Pancreas (tissue), 10 donors: ENCODE data around the gene TBKBP1. TPM values are rescaled to one million over a fixed set of nuclear protein-coding genes. Genes with fewer than 3 reads are reported as not detected.

Source experiments
- ATAC-seq, 4 donors: fragments of 200-7000 bp; cut with Tn5 transposase; one replicate each; pipeline versions ENCODE4 v1.8.0 to v1.9.1; 2020; ENCODE audit warnings: mild to moderate bottlenecking in 4 of 4, moderate library complexity in 4 of 4
- DNase-seq, 6 donors: peaks; one replicate each; pipeline ENCODE4 v3.0.0-alpha.2; 2020
- FAIRE-seq: peaks from 2 replicates; lab custom pipeline; 2012; peaks lifted over from hg19 to GRCh38; lab: Jason Lieb, UNC
- H3K27ac ChIP-seq, 4 donors: fragments of 200-600 bp; sonication (generic); 1 replicate in 3 of 4; 2 replicates in 1 of 4; pipeline versions ENCODE4 v1.5.0 to v1.8.0; 2020
- H3K27me3 ChIP-seq, 4 donors: fragments of 200-600 bp; one replicate each; pipeline ENCODE4 v1.8.0; 2021
- H3K36me3 ChIP-seq, 3 donors: fragments of 200-600 bp; sonication (generic) in 1 of 3; one replicate each; pipeline versions ENCODE4 v1.5.0 to v1.8.0; 2020 to 2021
- H3K4me1 ChIP-seq, 3 donors: fragments of 200-600 bp; one replicate each; pipeline ENCODE4 v1.8.0; 2021
- H3K4me3 ChIP-seq, 4 donors: fragments of 200-600 bp; sonication (generic) in 2 of 4; one replicate each; pipeline versions ENCODE4 v1.5.0 to v1.8.0; 2020 to 2021
- H3K9me3 ChIP-seq, 4 donors: fragments of 200-600 bp; one replicate each; pipeline ENCODE4 v1.8.0; 2021
- WGBS, 2 donors: extraction: QIAGEN DNeasy Blood & Tissue Kit; methylation state at CpG; one replicate each; pipeline ENCODE4 v1.1.7; 2013; 5-methylcytosine and 5-hydroxymethylcytosine counted together
- intact Hi-C, 3 donors: fragments of 100-400 bp; cut with DNase I; formaldehyde crosslinking; loops; one replicate each; pipeline versions ENCODE4 v1.11.1 to v1.14.2; 2022
- polyA plus RNA-seq, 2 donors: library from polyadenylated mRNA; stranded (reverse); fragments of 200-250 nt; gene quantifications; one replicate each; pipeline ENCODE4 v1.2.3, GENCODE V29; 2013
- total RNA-seq, 6 donors: library from RNA; stranded (reverse); fragmentation: NEBNext Ultra II Directional in 4 of 6; extraction: Animal tissue kit (Norgen Biotek cat#: 25700) in 4 of 6; gene quantifications; one replicate each; pipeline versions ENCODE4 v1.2.1 to v1.2.4, GENCODE V29; 2021 to 2023
- TF ChIP-seq, protein P1 (sequence below), 4 donors: fragments of 200-600 bp; sonication (generic) in 3 of 4; IDR thresholded peaks; one replicate each; pipeline versions ENCODE4 v1.5.0 to v1.8.0; 2021; ENCODE audit warnings: antibody characterized with exemption in 4 of 4
- donor health status: healthy with polysubstance abuse.
- donor health status: DM: no; HTN: no; CAD: no; lungs with moderate emphysema.
- donor health status: DM: no; HTN: no; CAD: no.
- donor health status: control.
- donor health status: control.
- donor health status: Bipolar disorder and iron deficiency.
- donor health status: DM: yes; HTN: yes; CAD: no.
- donor health status: DM: no; HTN: no; CAD: no.
- donor health status: DM: no; HTN: no; CAD: no.
- donor health status: DM: yes; HTN: yes; CAD: no.

TBKBP1 gene
- total and polyA plus RNA-seq, 8 donors: 4.7 to 21.2 (median 6.4) TPM

GRCh38 chr17:47702391-47702995 lies 8.5 kb downstream of the TBKBP1 start:
- no peaks in the 10 kb centered on the region for H3K9me3 ChIP-seq
- no peak overlapping the region for H3K4me3 ChIP-seq
- DNase-seq (peak in 1 of 6 donors; percentile 36), FAIRE-seq (no peak), ATAC-seq (no peak)
- whole genome bisulfite sequencing, 2 donors: 80 to 87% methylated on average over 10 to 12 of the region's 12 CpGs
- TF ChIP-seq, protein P1, sequence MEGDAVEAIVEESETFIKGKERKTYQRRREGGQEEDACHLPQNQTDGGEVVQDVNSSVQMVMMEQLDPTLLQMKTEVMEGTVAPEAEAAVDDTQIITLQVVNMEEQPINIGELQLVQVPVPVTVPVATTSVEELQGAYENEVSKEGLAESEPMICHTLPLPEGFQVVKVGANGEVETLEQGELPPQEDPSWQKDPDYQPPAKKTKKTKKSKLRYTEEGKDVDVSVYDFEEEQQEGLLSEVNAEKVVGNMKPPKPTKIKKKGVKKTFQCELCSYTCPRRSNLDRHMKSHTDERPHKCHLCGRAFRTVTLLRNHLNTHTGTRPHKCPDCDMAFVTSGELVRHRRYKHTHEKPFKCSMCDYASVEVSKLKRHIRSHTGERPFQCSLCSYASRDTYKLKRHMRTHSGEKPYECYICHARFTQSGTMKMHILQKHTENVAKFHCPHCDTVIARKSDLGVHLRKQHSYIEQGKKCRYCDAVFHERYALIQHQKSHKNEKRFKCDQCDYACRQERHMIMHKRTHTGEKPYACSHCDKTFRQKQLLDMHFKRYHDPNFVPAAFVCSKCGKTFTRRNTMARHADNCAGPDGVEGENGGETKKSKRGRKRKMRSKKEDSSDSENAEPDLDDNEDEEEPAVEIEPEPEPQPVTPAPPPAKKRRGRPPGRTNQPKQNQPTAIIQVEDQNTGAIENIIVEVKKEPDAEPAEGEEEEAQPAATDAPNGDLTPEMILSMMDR (IDR thresholded peaks at IDR 0.05): no peak
- intact Hi-C loops: no loop called here
- no peak overlapping the region for H3K27ac ChIP-seq
- H3K4me1 ChIP-seq: no peaks in the 10 kb centered on the region
- no peaks in the 10 kb centered on the region for H3K27me3 ChIP-seq
- H3K36me3 ChIP-seq: no peaks in the 10 kb centered on the region

- FAIRE-seq: no peak
- TF ChIP-seq, protein P1 (IDR thresholded peaks at IDR 0.05): no peak
These were observed 9.2 kb downstream of the TBKBP1 start for GRCh38 chr17:47703191-47703591.

GRCh38 chr17:47703671-47704070 lies 9.7 kb downstream of the TBKBP1 start:
- 90 to 94% methylated on average over 5 of the region's 5 CpGs for WGBS, 2 donors
- H3K36me3 ChIP-seq: no peaks in the 10 kb centered on the region
- H3K27ac ChIP-seq: no peak overlapping the region
- DNase-seq: no peak
- no peak for FAIRE-seq
- no peaks in the 10 kb centered on the region for H3K27me3 ChIP-seq
- intact Hi-C loops: no loop called here
- no peaks in the 10 kb centered on the region for H3K9me3 ChIP-seq
- H3K4me3 ChIP-seq: no peak overlapping the region
- no peaks in the 10 kb centered on the region for H3K4me1 ChIP-seq
- TF ChIP-seq, protein P1 (IDR thresholded peaks at IDR 0.05): no peak
- ATAC-seq: no peak

More at GRCh38 chr17:47703191-47703591, 9.2 kb downstream of the TBKBP1 start:
- no peaks in the 10 kb centered on the region for H3K9me3 ChIP-seq
- no peaks in the 10 kb centered on the region for H3K4me1 ChIP-seq
- H3K27ac ChIP-seq: no peak overlapping the region
- H3K4me3 ChIP-seq: no peak overlapping the region
- no peaks in the 10 kb centered on the region for H3K27me3 ChIP-seq
- 81 to 86% methylated on average over 14 to 15 of the region's 15 CpGs for WGBS, 2 donors
- DNase-seq: peak in 2 of 6 donors; percentile 50 to 69
- no peak for ATAC-seq
- no peaks in the 10 kb centered on the region for H3K36me3 ChIP-seq
- intact Hi-C loops: no loop called here

DNA sequence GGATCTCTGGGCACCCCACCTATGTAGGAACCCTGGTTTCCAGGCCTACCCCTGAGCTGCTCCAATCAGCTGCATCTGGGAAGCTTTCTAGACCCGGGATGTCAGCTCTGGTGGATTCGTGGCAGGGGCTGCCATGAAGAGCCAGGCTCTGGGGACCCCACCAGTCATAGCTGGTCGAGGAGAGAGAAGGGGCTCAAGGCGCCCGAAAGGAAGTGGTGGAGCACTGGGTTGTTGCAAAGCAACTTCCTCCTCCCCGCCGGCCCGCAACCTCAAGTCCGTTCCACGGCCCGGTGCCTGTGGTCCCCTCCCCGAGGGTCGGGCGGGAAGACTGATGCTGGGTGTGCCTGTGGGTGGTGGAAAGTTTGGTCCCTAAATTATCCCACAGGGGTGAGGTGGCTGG lies 10.2 kb downstream of the TBKBP1 start:
- Histone ChIP-seq H3K36me3 (no peaks in the 10 kb centered on the region), H3K9me3 (no peaks in the 10 kb centered on the region), H3K4me3 (no peak overlapping the region), H3K4me1 (no peaks in the 10 kb centered on the region), H3K27me3 (no peaks in the 10 kb centered on the region), H3K27ac (no peak overlapping the region)
- intact Hi-C loops: no loop called here
- peak in 2 of 6 donors; percentile 7 to 56 for DNase-seq
- WGBS, 2 donors: 83 to 84% methylated on average over 14 of the region's 14 CpGs
- no peak for ATAC-seq
- FAIRE-seq: no peak
- TF ChIP-seq, protein P1 (IDR thresholded peaks at IDR 0.05): no peak

DNA sequence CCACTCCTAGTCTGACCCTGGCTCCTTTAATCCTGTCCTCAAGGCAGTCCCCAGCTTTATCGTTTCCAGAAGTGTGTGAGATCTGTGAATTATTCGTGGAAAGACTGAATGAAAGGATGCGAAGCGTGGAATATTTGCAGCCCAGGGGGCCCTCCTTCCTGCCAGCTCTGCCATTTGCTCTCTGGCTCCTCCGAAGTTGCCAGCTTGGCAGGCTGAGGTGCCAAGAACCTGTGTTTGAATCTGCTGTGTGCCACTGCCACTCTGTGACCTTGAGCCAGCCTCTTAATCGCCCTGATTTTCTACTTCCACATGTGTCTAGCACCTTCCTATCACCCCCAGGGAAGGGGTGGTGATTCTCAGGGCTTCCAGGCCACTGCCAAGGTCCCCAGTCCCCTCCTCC lies 10.8 kb downstream of the TBKBP1 start:
- Histone ChIP-seq H3K36me3 (no peaks in the 10 kb centered on the region), H3K27ac (no peak overlapping the region), H3K27me3 (no peaks in the 10 kb centered on the region), H3K9me3 (no peaks in the 10 kb centered on the region), H3K4me1 (no peaks in the 10 kb centered on the region), H3K4me3 (no peak overlapping the region)
- TF ChIP-seq, protein P1 (IDR thresholded peaks at IDR 0.05): no peak
- no peak for FAIRE-seq
- ATAC-seq: no peak
- intact Hi-C loops: no loop called here
- DNase-seq: peak in 1 of 6 donors; percentile 8
- 36 to 43% methylated on average over 6 of the region's 6 CpGs for WGBS, 2 donors
